MCF 10A (cell line): ENCODE measurements around the gene C10orf105. TPM values are rescaled to one million over a fixed set of nuclear protein-coding genes. Genes with fewer than 3 reads are reported as not detected.

ENCODE experiments used
- BruUV-seq: library from RNA; stranded (reverse); fragments of 400-500 nt; replicated peaks from 2 replicates; lab custom pipeline; 2021; lab: Mats Ljungman, UMichigan
- CTCF ChIA-PET: fragments of 300-600 bp; sonication (Branson Sonifier 250); formaldehyde crosslinking; extraction: SDS; loops from one replicate; lab custom pipeline; 2021; ENCODE audit warnings: antibody characterized with exemption, inconsistent platforms; lab: Yijun Ruan, JAX
- POLR2A ChIA-PET: fragments of 300-600, 350-650 bp; sonication (Branson Sonifier 250); formaldehyde crosslinking; extraction: SDS; loops from one replicate; lab custom pipeline; 2020; ENCODE audit warnings: antibody characterized with exemption, inconsistent platforms; lab: Yijun Ruan, JAX
- DNase-seq: peaks from one replicate; pipeline ENCODE4 v3.0.0-alpha.2; 2018; ENCODE audit not compliant: unreplicated experiment
- H3K27ac Mint-ChIP-seq: one replicate; pipeline ENCODE4 v1.8.0; 2022; ENCODE audit warnings: mild to moderate bottlenecking, low read depth, mixed read lengths; ENCODE audit not compliant: unreplicated experiment
- H3K27me3 Mint-ChIP-seq: one replicate; pipeline ENCODE4 v1.8.0; 2022; ENCODE audit warnings: mixed read lengths; ENCODE audit not compliant: insufficient read depth, unreplicated experiment
- H3K36me3 Mint-ChIP-seq: one replicate; pipeline ENCODE4 v1.8.0; 2022; ENCODE audit warnings: mild to moderate bottlenecking, moderate library complexity, mixed read lengths; ENCODE audit not compliant: insufficient read depth, unreplicated experiment
- H3K4me1 Mint-ChIP-seq: one replicate; pipeline ENCODE4 v1.8.0; 2022; ENCODE audit warnings: mixed read lengths; ENCODE audit not compliant: insufficient read depth, unreplicated experiment
- H3K4me3 Mint-ChIP-seq: one replicate; pipeline ENCODE4 v1.8.0; 2022; ENCODE audit warnings: mild to moderate bottlenecking, moderate library complexity, mixed read lengths; ENCODE audit not compliant: unreplicated experiment
- H3K9me3 Mint-ChIP-seq: one replicate; pipeline ENCODE4 v1.8.0; 2022; ENCODE audit warnings: mixed read lengths; ENCODE audit not compliant: unreplicated experiment
- CTCF ChIP-seq: fragments of 200-600 bp; IDR thresholded peaks from one replicate; pipeline ENCODE4 v1.8.0; 2022; ENCODE audit warnings: antibody characterized with exemption, mild to moderate bottlenecking; ENCODE audit not compliant: unreplicated experiment
- intact Hi-C: fragments of 100-400 bp; cut with micrococcal nuclease; formaldehyde crosslinking; loops from 2 replicates; pipeline ENCODE4 v1.14.1; 2022
- total RNA-seq: library from RNA; stranded (reverse); gene quantifications from 2 replicates; pipeline ENCODE4 v1.2.3, GENCODE V29; 2022

The C10orf105 gene
- total RNA-seq, 1 experiment from 2014 or later = not detected

GRCh38 chr10:71675295-71675970, 44.1 kb downstream of the C10orf105 start:
- Mint-ChIP-seq H3K4me3 (no peak overlapping the region), H3K36me3 (no peaks in the 10 kb centered on the region), H3K27ac (no peak overlapping the region), H3K27me3 (peaks cover 19% of the 10 kb centered on the region), H3K4me1 (no peaks in the 10 kb centered on the region), H3K9me3 (no peaks in the 10 kb centered on the region)
- no peak for TF ChIP-seq CTCF
- intact Hi-C loops = no loop called here
- DNase-seq = peak; percentile 11
- POLR2A ChIA-PET = no interaction called here
- CTCF ChIA-PET = interaction anchor here (1.0 kb wide), 1 partner anchor 33 kb away, joined by 3 read pairs; no protein-coding TSS in a partner anchor
- no TSS peak for BruUV-seq

- ChIA-PET CTCF (interaction anchor here (0.7 kb wide), 1 partner anchor 158 kb away, joined by 3 read pairs; no protein-coding TSS in a partner anchor), POLR2A (interaction anchor here (0.6 kb wide), 1 partner anchor 24 kb away, joined by 3 read pairs; no protein-coding TSS in a partner anchor)
- intact Hi-C loops = no loop called here
- Mint-ChIP-seq H3K27ac (no peak overlapping the region), H3K9me3 (no peaks in the 10 kb centered on the region), H3K4me3 (no peak overlapping the region), H3K36me3 (no peaks in the 10 kb centered on the region), H3K27me3 (peaks cover 10% of the 10 kb centered on the region), H3K4me1 (no peaks in the 10 kb centered on the region)
- DNase-seq = no peak
- no peak for TF ChIP-seq CTCF
- BruUV-seq = no TSS peak
Measured at GRCh38 chr10:71671994-71672946, 47.3 kb downstream of the C10orf105 start.

GRCh38 chr10:71667387-71667752, 52.2 kb downstream of the C10orf105 start:
- POLR2A ChIA-PET = interaction anchor here (0.6 kb wide), 1 partner anchor 1155 kb away, joined by 3 read pairs; no protein-coding TSS in a partner anchor
- H3K27me3 Mint-ChIP-seq = peaks cover 48% of the 10 kb centered on the region
- H3K27ac Mint-ChIP-seq = no peak overlapping the region
- no peak for TF ChIP-seq CTCF
- intact Hi-C loops = no loop called here
- CTCF ChIA-PET = no interaction called here
- BruUV-seq = no TSS peak
- no peaks in the 10 kb centered on the region for H3K9me3 Mint-ChIP-seq
- no peak for DNase-seq
- no peaks in the 10 kb centered on the region for H3K4me1 Mint-ChIP-seq
- H3K4me3 Mint-ChIP-seq = no peak overlapping the region
- no peaks in the 10 kb centered on the region for H3K36me3 Mint-ChIP-seq
